A549 (cell line): Measurements from ENCODE around the gene SPRED3. TPM values are rescaled to one million over a fixed set of nuclear protein-coding genes. Genes with fewer than 3 reads are reported as not detected.
A peak's percentile ranks its signal among the peaks of the same experiment; 100 is the strongest.

Experiments
- ATAC-seq, 2 experiments: fragments of 200-7000 bp in 1 of 2; fragments of >200 bp in 1 of 2; cut with Nextera tagmentation in 1 of 2; cut with Tn5 transposase in 1 of 2; 3 replicates each; pipeline versions ENCODE4 v1.8.0 to v1.9.1; 2018 to 2020; ENCODE audit warnings: mild to moderate bottlenecking in 1 of 2, moderate library complexity in 1 of 2
- CTCF ChIA-PET: fragments of 300-600 bp; sonication (Branson Sonifier 250); formaldehyde crosslinking; extraction: SDS; loops from one replicate; lab custom pipeline; 2021; ENCODE audit warnings: antibody characterized with exemption, inconsistent platforms; lab: Yijun Ruan, JAX
- POLR2A ChIA-PET: fragments of 350-600 bp; formaldehyde crosslinking; extraction: SDS; loops from one replicate; lab custom pipeline; 2021; ENCODE audit warnings: antibody characterized with exemption, inconsistent platforms; lab: Yijun Ruan, JAX
- DNase-seq, 2 experiments: peaks; one replicate each; pipeline versions ENCODE4 v3.0.0 to v3.0.0-alpha.2; 2011 to 2016; ENCODE audit warnings: low read depth in 1 of 2, low spot score in 1 of 2
- FAIRE-seq: peaks from 2 replicates; lab custom pipeline; 2011; peaks lifted over from hg19 to GRCh38; lab: Jason Lieb, UNC
- H3K27ac ChIP-seq, 2 experiments: fragments of >200 bp; sonication (Bioruptor Twin); formaldehyde crosslinking; 3 replicates each; pipeline ENCODE4 v1.5.1; 2016 to 2017
- H3K4me1 ChIP-seq: fragments of >200 bp; sonication (Bioruptor Twin); formaldehyde crosslinking; 3 replicates; pipeline ENCODE4 v1.6.1; 2016
- H3K4me2 ChIP-seq: fragments of >200 bp; sonication (Bioruptor Twin); formaldehyde crosslinking; 3 replicates; pipeline ENCODE4 v1.6.1; 2016
- H3K4me3 ChIP-seq: fragments of >200 bp; sonication (Bioruptor Twin); formaldehyde crosslinking; 3 replicates; pipeline ENCODE4 v1.5.1; 2016
- H3K9me3 ChIP-seq: fragments of >200 bp; sonication (Bioruptor Twin); formaldehyde crosslinking; 3 replicates; pipeline ENCODE4 v1.6.1; 2016
- BHLHE40 ChIP-seq: IDR thresholded peaks from 2 replicates; pipeline ENCODE4 v1.6.1; 2012; ENCODE audit warnings: low read depth, low read length, inconsistent platforms
- CBX2 ChIP-seq: fragments of 200-600 bp; sonication (generic); IDR thresholded peaks from 2 replicates; pipeline ENCODE4 v1.6.1; 2016; ENCODE audit warnings: low read depth, mild to moderate bottlenecking, borderline replicate concordance
- CEBPB ChIP-seq, 2 experiments: fragments of >200 bp in 1 of 2; sonication (Bioruptor Twin) in 1 of 2; formaldehyde crosslinking in 1 of 2; IDR thresholded peaks; 2 replicates each; pipeline ENCODE4 v1.6.1; 2012 to 2016
- CHD2 ChIP-seq: fragments of 150-350 bp; IDR thresholded peaks from 2 replicates; pipeline ENCODE4 v1.6.1; 2014; ENCODE audit warnings: low read length; ENCODE audit not compliant: partially characterized antibody
- CHD4 ChIP-seq: fragments of 200-600 bp; sonication (generic); IDR thresholded peaks from 2 replicates; pipeline ENCODE4 v1.6.1; 2016; ENCODE audit warnings: antibody characterized with exemption, mild to moderate bottlenecking, borderline replicate concordance
- FOXS1 ChIP-seq: fragments of 250-450 bp; sonication (Bioruptor Pico); IDR thresholded peaks from 2 replicates; pipeline ENCODE4 v1.5.0; 2020; ENCODE audit warnings: mild to moderate bottlenecking, moderate library complexity
- GATA3 ChIP-seq: IDR thresholded peaks from 2 replicates; pipeline ENCODE4 v1.6.1; 2012; ENCODE audit warnings: borderline replicate concordance
- MAFK ChIP-seq: fragments of 450-650 bp; IDR thresholded peaks from 2 replicates; pipeline ENCODE4 v1.6.1; 2014; ENCODE audit not compliant: partially characterized antibody
- MAZ ChIP-seq: fragments of 150-350 bp; IDR thresholded peaks from 2 replicates; pipeline ENCODE4 v1.6.1; 2014; ENCODE audit warnings: antibody characterized with exemption, low read depth, low read length, borderline replicate concordance
- MYC ChIP-seq: IDR thresholded peaks from 2 replicates; pipeline ENCODE4 v1.6.1; 2012; ENCODE audit warnings: mild to moderate bottlenecking, inconsistent platforms, low read length, improper control_type of control experiment, borderline replicate concordance
- NPAS2 ChIP-seq: fragments of 250-450 bp; sonication (Bioruptor Pico); IDR thresholded peaks from 2 replicates; pipeline ENCODE4 v1.8.0; 2022; ENCODE audit warnings: mild to moderate bottlenecking, moderate library complexity, borderline replicate concordance
- NR3C1 ChIP-seq: fragments of >200 bp; sonication (Bioruptor Twin); formaldehyde crosslinking; IDR thresholded peaks from 3 replicates; pipeline ENCODE4 v1.6.1; 2017
- POLR2A ChIP-seq: IDR thresholded peaks from 2 replicates; pipeline ENCODE4 v1.6.1; 2012; ENCODE audit warnings: mild to moderate bottlenecking, low read length
- RNF2 ChIP-seq: fragments of 200-600 bp; sonication (generic); IDR thresholded peaks from 2 replicates; pipeline ENCODE4 v1.6.1; 2016; ENCODE audit warnings: low read depth, mild to moderate bottlenecking, antibody characterized with exemption, moderate library complexity, borderline replicate concordance
- SMC3 ChIP-seq: fragments of >200 bp; sonication (Bioruptor Twin); formaldehyde crosslinking; IDR thresholded peaks from 3 replicates; pipeline ENCODE4 v1.6.1; 2018; ENCODE audit warnings: inconsistent platforms
- TFCP2L1 ChIP-seq: fragments of 250-450 bp; sonication (Bioruptor Pico); IDR thresholded peaks from 2 replicates; pipeline ENCODE4 v1.5.0; 2021; ENCODE audit warnings: mild to moderate bottlenecking
- USF2 ChIP-seq: fragments of 450-650 bp; IDR thresholded peaks from 2 replicates; pipeline ENCODE4 v1.6.1; 2014; ENCODE audit warnings: antibody characterized with exemption
- ZFP36 ChIP-seq: fragments of 450-650 bp; IDR thresholded peaks from 2 replicates; pipeline ENCODE4 v1.6.1; 2014; ENCODE audit warnings: borderline replicate concordance; ENCODE audit not compliant: partially characterized antibody
- ZNF302 ChIP-seq: fragments of 250-450 bp; sonication (Bioruptor Pico); IDR thresholded peaks from 2 replicates; pipeline ENCODE4 v1.9.0; 2021; ENCODE audit warnings: inconsistent platforms, mild to moderate bottlenecking, moderate library complexity
- WGBS: methylation state at CpG from one replicate; pipeline ENCODE4 v1.1.6; 2017; ENCODE audit errors: missing lambda C conversion rate; 5-methylcytosine and 5-hydroxymethylcytosine counted together
- polyA plus RNA-seq, 4 experiments: library from polyadenylated mRNA; depleted of rRNA in 3 of 4; stranded (reverse); fragments of >200 nt; fragmentation: RNase III in 1 of 4; extraction: RNeasy Plus Mini Kit Qiagen cat#74134 plus additional on column Dnase treatment in 1 of 4; gene quantifications; 2 replicates in 3 of 4; 3 replicates in 1 of 4; pipeline ENCODE4 v1.2.3, GENCODE V29; 2011 to 2017
- TF ChIP-seq, protein P1 (sequence below): fragments of >200 bp; sonication (Bioruptor Twin); formaldehyde crosslinking; IDR thresholded peaks from 2 replicates; pipeline ENCODE4 v1.6.1; 2016
- TF ChIP-seq, protein P2 (sequence below): IDR thresholded peaks from 2 replicates; pipeline ENCODE4 v1.6.1; 2012
- TF ChIP-seq, protein P3 (sequence below): fragments of >200 bp; sonication (Bioruptor Twin); formaldehyde crosslinking; IDR thresholded peaks from 3 replicates; pipeline ENCODE4 v1.6.1; 2016

Gene SPRED3
- polyA plus RNA-seq, 2 of the 4 experiments (the other 2 are of a cell fraction) = 2.8 to 3.0 TPM

- 0 out of 6 replicates have a peak, but pooled peaks of 1 of the 2 experiments have one; percentile 3 for ATAC-seq
- FAIRE-seq = no peak
- CTCF ChIA-PET = interaction anchor here (1.0 kb wide), 1 partner anchor 40 kb away, joined by 5 read pairs; the partner anchor contains the start of gene FAM98C
- 67% methylated on average over 9 of the region's 9 CpGs for WGBS
- Histone ChIP-seq H3K4me2 (no peak overlapping the region), H3K27ac (no peak overlapping the region), H3K4me3 (no peak overlapping the region), H3K4me1 (no peaks in the 10 kb centered on the region), H3K9me3 (no peaks in the 10 kb centered on the region)
- POLR2A ChIA-PET = no interaction called here
- DNase-seq = no peak
- peak; percentile 45; the same call in 1 of the 2 replicates for TF ChIP-seq USF2
- no peak for TF ChIP-seq GATA3
Measured at GRCh38 chr19:38442736-38443135, 54.2 kb downstream of the SPRED3 start.

DNA sequence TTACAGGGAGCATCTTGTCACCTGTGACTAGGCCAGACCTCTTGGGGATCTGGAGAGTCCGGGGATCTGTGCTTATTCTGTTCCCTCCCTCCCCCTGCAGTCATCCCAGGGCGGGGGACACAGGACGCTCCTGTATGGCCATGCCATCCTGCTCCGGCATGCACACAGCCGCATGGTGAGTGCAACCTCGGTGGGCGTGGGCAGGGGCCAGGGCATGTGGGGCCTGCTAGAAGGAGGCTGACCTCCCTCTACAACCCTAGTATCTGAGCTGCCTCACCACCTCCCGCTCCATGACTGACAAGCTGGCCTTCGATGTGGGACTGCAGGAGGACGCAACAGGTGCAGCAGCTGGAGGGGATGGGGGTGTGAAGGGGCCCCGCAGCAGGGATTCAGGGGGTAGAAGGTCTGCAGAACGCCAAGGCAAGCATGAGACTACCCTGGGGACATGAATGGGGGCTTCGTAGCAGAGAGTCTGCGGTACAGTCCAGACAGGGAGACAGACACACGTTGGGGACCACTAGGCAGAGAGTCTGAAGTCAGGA is 55.0 kb downstream of the SPRED3 start:
- ATAC-seq (peak; percentile 17 to 31; a peak in 4 of 6 replicates), FAIRE-seq (no peak), DNase-seq (no peak)
- CTCF ChIA-PET = interaction anchor here (1.0 kb wide), 1 partner anchor 41 kb away, joined by 5 read pairs; the partner anchor contains the start of gene FAM98C
- POLR2A ChIA-PET = no interaction called here
- H3K4me1 ChIP-seq = no peaks in the 10 kb centered on the region
- no peaks in the 10 kb centered on the region for H3K9me3 ChIP-seq
- no peak overlapping the region for H3K27ac ChIP-seq
- no peak overlapping the region for H3K4me2 ChIP-seq
- 54% methylated on average over 15 of the region's 15 CpGs for WGBS
- H3K4me3 ChIP-seq = no peak overlapping the region
- TF ChIP-seq ZNF302 (CRISPR knock-in tag) (no peak), RNF2 (no peak), MAZ (no peak), FOXS1 (CRISPR knock-in tag) (no peak), CHD2 (no peak), NPAS2 (CRISPR knock-in tag) (no peak), SMC3 (no peak), ZFP36 (no peak), USF2 (no peak), NR3C1 (no peak), POLR2A (no peak), CEBPB (IDR thresholded peaks at IDR 0.05) (no peak), MAFK (no peak), CHD4 (no peak), TFCP2L1 (CRISPR knock-in tag) (no peak)
- TF ChIP-seq, protein P1, sequence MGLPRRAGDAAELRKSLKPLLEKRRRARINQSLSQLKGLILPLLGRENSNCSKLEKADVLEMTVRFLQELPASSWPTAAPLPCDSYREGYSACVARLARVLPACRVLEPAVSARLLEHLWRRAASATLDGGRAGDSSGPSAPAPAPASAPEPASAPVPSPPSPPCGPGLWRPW = no peak

DNA sequence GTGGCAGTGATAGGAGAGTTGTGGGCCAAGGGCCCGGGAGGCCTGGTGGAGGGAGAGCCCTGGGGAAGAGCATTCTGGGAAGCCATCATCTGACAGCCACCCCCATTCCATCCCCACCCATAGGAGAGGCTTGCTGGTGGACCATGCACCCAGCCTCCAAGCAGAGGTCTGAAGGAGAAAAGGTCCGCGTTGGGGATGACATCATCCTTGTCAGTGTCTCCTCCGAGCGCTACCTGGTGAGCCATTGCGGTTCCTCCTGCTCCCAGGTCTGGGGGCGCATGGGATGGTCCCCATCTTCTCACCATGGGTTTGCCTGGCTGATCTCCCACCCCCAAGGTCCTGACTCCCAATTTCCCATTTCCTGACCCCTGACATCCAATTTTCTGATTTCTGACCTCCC is 55.5 kb downstream of the SPRED3 start:
- no peak overlapping the region for H3K4me3 ChIP-seq
- POLR2A ChIA-PET = no interaction called here
- DNase-seq = no peak
- no peaks in the 10 kb centered on the region for H3K9me3 ChIP-seq
- TF ChIP-seq BHLHE40 (no peak), CBX2 (no peak), MYC (no peak), NR3C1 (no peak)
- TF ChIP-seq, protein P2, sequence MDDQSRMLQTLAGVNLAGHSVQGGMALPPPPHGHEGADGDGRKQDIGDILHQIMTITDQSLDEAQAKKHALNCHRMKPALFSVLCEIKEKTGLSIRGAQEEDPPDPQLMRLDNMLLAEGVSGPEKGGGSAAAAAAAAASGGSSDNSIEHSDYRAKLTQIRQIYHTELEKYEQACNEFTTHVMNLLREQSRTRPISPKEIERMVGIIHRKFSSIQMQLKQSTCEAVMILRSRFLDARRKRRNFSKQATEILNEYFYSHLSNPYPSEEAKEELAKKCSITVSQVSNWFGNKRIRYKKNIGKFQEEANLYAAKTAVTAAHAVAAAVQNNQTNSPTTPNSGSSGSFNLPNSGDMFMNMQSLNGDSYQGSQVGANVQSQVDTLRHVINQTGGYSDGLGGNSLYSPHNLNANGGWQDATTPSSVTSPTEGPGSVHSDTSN = no peak
- TF ChIP-seq, protein P3, sequence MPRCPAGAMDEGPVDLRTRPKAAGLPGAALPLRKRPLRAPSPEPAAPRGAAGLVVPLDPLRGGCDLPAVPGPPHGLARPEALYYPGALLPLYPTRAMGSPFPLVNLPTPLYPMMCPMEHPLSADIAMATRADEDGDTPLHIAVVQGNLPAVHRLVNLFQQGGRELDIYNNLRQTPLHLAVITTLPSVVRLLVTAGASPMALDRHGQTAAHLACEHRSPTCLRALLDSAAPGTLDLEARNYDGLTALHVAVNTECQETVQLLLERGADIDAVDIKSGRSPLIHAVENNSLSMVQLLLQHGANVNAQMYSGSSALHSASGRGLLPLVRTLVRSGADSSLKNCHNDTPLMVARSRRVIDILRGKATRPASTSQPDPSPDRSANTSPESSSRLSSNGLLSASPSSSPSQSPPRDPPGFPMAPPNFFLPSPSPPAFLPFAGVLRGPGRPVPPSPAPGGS = no peak
- H3K4me1 ChIP-seq = no peaks in the 10 kb centered on the region
- no peak overlapping the region for H3K27ac ChIP-seq
- CTCF ChIA-PET = interaction anchor here (1.8 to 2.0 kb wide), 2 partner anchors 9 to 41 kb away, joined by 6 to 10 read pairs; partner anchors contain the start of gene FAM98C
- ATAC-seq = peak; percentile 25 to 36; a peak in 4 of 6 replicates
- WGBS = 67% methylated on average over 7 of the region's 7 CpGs
- FAIRE-seq = no peak
- H3K4me2 ChIP-seq = no peak overlapping the region
